Dendritic cell treated with granulocyte-macrophage colony-stimulating factor and Interleukin-4, amounts not matched to agents 40 ng/mL and 50 ng/mL, for 4 days (primary cell): ENCODE measurements around the gene ST8SIA6.
"Not testable (repeated sequence)": the region's sequence is repeated elsewhere in the genome, so short reads cannot be mapped to it uniquely, and the experiment has no call there.

ENCODE experiments used
- H3K27ac Mint-ChIP-seq: one replicate; pipeline ENCODE4 v1.8.0; 2022; ENCODE audit warnings: mild to moderate bottlenecking, mixed read lengths
- H3K27me3 Mint-ChIP-seq: one replicate; pipeline ENCODE4 v1.8.0; 2022; ENCODE audit warnings: mild to moderate bottlenecking, mixed read lengths
- H3K36me3 Mint-ChIP-seq: one replicate; pipeline ENCODE4 v1.8.0; 2022; ENCODE audit warnings: low read depth, mixed read lengths
- H3K4me1 Mint-ChIP-seq: one replicate; pipeline ENCODE4 v1.8.0; 2022; ENCODE audit warnings: low read depth, mixed read lengths
- H3K4me3 Mint-ChIP-seq: one replicate; pipeline ENCODE4 v1.8.0; 2022; ENCODE audit warnings: mild to moderate bottlenecking, moderate library complexity, mixed read lengths
- H3K9me3 Mint-ChIP-seq: one replicate; pipeline ENCODE4 v1.8.0; 2022; ENCODE audit warnings: mixed read lengths
- intact Hi-C: fragments of 100-400 bp; cut with micrococcal nuclease; formaldehyde crosslinking; loops from one replicate; pipeline ENCODE4 v1.15.0; 2022

The ST8SIA6 gene

GRCh38 chr10:17452060-17452841 is 2.1 kb downstream of the ST8SIA6 start:
- H3K4me3 Mint-ChIP-seq, result peak overlapping the region; percentile 74
- H3K27ac Mint-ChIP-seq, result peak overlapping the region; percentile 88
- peaks cover 37% of the 10 kb centered on the region for H3K4me1 Mint-ChIP-seq
- H3K36me3 Mint-ChIP-seq, result peaks cover 62% of the 10 kb centered on the region
- intact Hi-C loops, result loop anchor here (5.0 kb wide), 2 partner anchors 45 to 145 kb away; no protein-coding TSS in a partner anchor
- peaks cover 24% of the 10 kb centered on the region for H3K27me3 Mint-ChIP-seq
- H3K9me3 Mint-ChIP-seq, result peaks cover 13% of the 10 kb centered on the region

- Mint-ChIP-seq H3K27ac (no peak overlapping the region), H3K4me1 (peaks cover 51% of the 10 kb centered on the region), H3K4me3 (no peak overlapping the region), H3K36me3 (peaks cover 84% of the 10 kb centered on the region), H3K27me3 (peaks cover 16% of the 10 kb centered on the region), H3K9me3 (peaks cover 13% of the 10 kb centered on the region)
- intact Hi-C loops, result loop anchor here (5.0 kb wide), 2 partner anchors 47 to 147 kb away; no protein-coding TSS in a partner anchor
Measured at GRCh38 chr10:17450024-17450423, 4.4 kb downstream of the ST8SIA6 start.

GRCh38 chr10:17445400-17445998 is 8.9 kb downstream of the ST8SIA6 start:
- H3K27ac Mint-ChIP-seq, result no peak overlapping the region
- intact Hi-C loops, result no loop called here
- H3K4me3 Mint-ChIP-seq, result no peak overlapping the region
- peaks cover 13% of the 10 kb centered on the region for H3K9me3 Mint-ChIP-seq
- peaks cover 5% of the 10 kb centered on the region for H3K27me3 Mint-ChIP-seq
- peaks cover 67% of the 10 kb centered on the region for H3K36me3 Mint-ChIP-seq
- H3K4me1 Mint-ChIP-seq, result peaks cover 39% of the 10 kb centered on the region

GRCh38 chr10:17444388-17444714 is 10.0 kb downstream of the ST8SIA6 start:
- Mint-ChIP-seq H3K4me3 (peak overlapping the region; percentile 44), H3K4me1 (peaks cover 32% of the 10 kb centered on the region), H3K27me3 (peaks cover 3% of the 10 kb centered on the region), H3K27ac (peak overlapping the region; percentile 56), H3K9me3 (peaks cover 2% of the 10 kb centered on the region), H3K36me3 (peaks cover 56% of the 10 kb centered on the region)
- intact Hi-C loops, result no loop called here

GRCh38 chr10:17443707-17444387 is 10.5 kb downstream of the ST8SIA6 start:
- Mint-ChIP-seq H3K36me3 (peaks cover 52% of the 10 kb centered on the region), H3K4me1 (peaks cover 37% of the 10 kb centered on the region), H3K9me3 (no peaks in the 10 kb centered on the region), H3K27me3 (peaks cover 3% of the 10 kb centered on the region), H3K4me3 (no peak overlapping the region), H3K27ac (peak overlapping the region; percentile 56)
- intact Hi-C loops, result no loop called here

- Mint-ChIP-seq H3K27ac (peak overlapping the region; percentile 1), H3K4me1 (peaks cover 15% of the 10 kb centered on the region), H3K36me3 (peaks cover 14% of the 10 kb centered on the region), H3K27me3 (peaks cover 2% of the 10 kb centered on the region), H3K4me3 (no peak overlapping the region), H3K9me3 (peaks cover 13% of the 10 kb centered on the region)
- intact Hi-C loops, result no loop called here
Measured at GRCh38 chr10:17438583-17438982, 15.8 kb downstream of the ST8SIA6 start.

- H3K4me1 Mint-ChIP-seq, result peaks cover 21% of the 10 kb centered on the region
- intact Hi-C loops, H3K27ac Mint-ChIP-seq, H3K27me3 Mint-ChIP-seq, H3K4me3 Mint-ChIP-seq: not testable (repeated sequence)
- peaks cover 20% of the 10 kb centered on the region for H3K9me3 Mint-ChIP-seq
- H3K36me3 Mint-ChIP-seq, result peaks cover 14% of the 10 kb centered on the region
Measured at GRCh38 chr10:17436578-17436977, 17.8 kb downstream of the ST8SIA6 start.

- Mint-ChIP-seq H3K4me3 (no peak overlapping the region), H3K27ac (no peak overlapping the region), H3K9me3 (peaks cover 23% of the 10 kb centered on the region), H3K27me3 (peaks cover 2% of the 10 kb centered on the region), H3K36me3 (peaks cover 14% of the 10 kb centered on the region), H3K4me1 (peaks cover 28% of the 10 kb centered on the region)
- intact Hi-C loops, result no loop called here
Measured at GRCh38 chr10:17435953-17436352, 18.4 kb downstream of the ST8SIA6 start.

GRCh38 chr10:17435187-17435586 is 19.2 kb downstream of the ST8SIA6 start:
- Mint-ChIP-seq H3K9me3 (peaks cover 23% of the 10 kb centered on the region), H3K27ac (no peak overlapping the region), H3K36me3 (peaks cover 14% of the 10 kb centered on the region), H3K4me3 (no peak overlapping the region), H3K27me3 (peaks cover 2% of the 10 kb centered on the region), H3K4me1 (peaks cover 34% of the 10 kb centered on the region)
- intact Hi-C loops, result no loop called here

- no peak overlapping the region for H3K4me3 Mint-ChIP-seq
- H3K36me3 Mint-ChIP-seq, result peaks cover 12% of the 10 kb centered on the region
- H3K9me3 Mint-ChIP-seq, result peaks cover 23% of the 10 kb centered on the region
- peaks cover 17% of the 10 kb centered on the region for H3K27me3 Mint-ChIP-seq
- H3K27ac Mint-ChIP-seq, result no peak overlapping the region
- intact Hi-C loops, result no loop called here
- peaks cover 37% of the 10 kb centered on the region for H3K4me1 Mint-ChIP-seq
Measured at GRCh38 chr10:17432723-17433122, 21.7 kb downstream of the ST8SIA6 start.

- Mint-ChIP-seq H3K4me3 (peak overlapping the region; percentile 10), H3K36me3 (peaks cover 3% of the 10 kb centered on the region), H3K27me3 (peaks cover 19% of the 10 kb centered on the region), H3K4me1 (peaks cover 37% of the 10 kb centered on the region), H3K27ac (peak overlapping the region; percentile 52), H3K9me3 (peaks cover 15% of the 10 kb centered on the region)
- intact Hi-C loops, result no loop called here
Measured at GRCh38 chr10:17431871-17432311, 22.5 kb downstream of the ST8SIA6 start.

- intact Hi-C loops, result no loop called here
- no peak overlapping the region for H3K4me3 Mint-ChIP-seq
- no peak overlapping the region for H3K27ac Mint-ChIP-seq
- peaks cover 20% of the 10 kb centered on the region for H3K27me3 Mint-ChIP-seq
- no peaks in the 10 kb centered on the region for H3K36me3 Mint-ChIP-seq
- H3K4me1 Mint-ChIP-seq, result peaks cover 42% of the 10 kb centered on the region
- peaks cover 10% of the 10 kb centered on the region for H3K9me3 Mint-ChIP-seq
Measured at GRCh38 chr10:17430647-17431355, 23.6 kb downstream of the ST8SIA6 start.

GRCh38 chr10:17429490-17429889 is 24.9 kb downstream of the ST8SIA6 start:
- Mint-ChIP-seq H3K4me1 (peaks cover 49% of the 10 kb centered on the region), H3K4me3 (no peak overlapping the region), H3K36me3 (no peaks in the 10 kb centered on the region), H3K27me3 (peaks cover 20% of the 10 kb centered on the region), H3K9me3 (peaks cover 10% of the 10 kb centered on the region), H3K27ac (no peak overlapping the region)
- intact Hi-C loops, result no loop called here
